HepG2 (cell line): Measurements from ENCODE around the gene SLC9A9. TPM values are rescaled to one million over a fixed set of nuclear protein-coding genes. Genes with fewer than 3 reads are reported as not detected.

Experiments used
- ATAC-seq: fragments of 200-7000 bp; cut with Tn5 transposase; 3 replicates; pipeline ENCODE4 v1.9.1; 2020; ENCODE audit warnings: mild to moderate bottlenecking, moderate library complexity
- BruUV-seq: library from RNA; stranded (reverse); fragments of 400-500 nt; replicated peaks from 2 replicates; lab custom pipeline; 2021; lab: Mats Ljungman, UMichigan
- CTCF ChIA-PET: fragments of 300-600 bp; formaldehyde crosslinking; extraction: SDS; loops from one replicate; lab custom pipeline; 2021; ENCODE audit warnings: low total read pairs, inconsistent platforms, low intra/inter-chr PET ratio; lab: Yijun Ruan, JAX
- POLR2A ChIA-PET: fragments of 350-600 bp; sonication (Branson Sonifier 250); formaldehyde crosslinking; loops from one replicate; lab custom pipeline; 2020; ENCODE audit warnings: antibody characterized with exemption, inconsistent platforms; lab: Yijun Ruan, JAX
- DNase-seq: peaks from one replicate; pipeline ENCODE4 v3.0.0-alpha.2; 2015; ENCODE audit warnings: low spot score
- FAIRE-seq: peaks from 3 replicates; lab custom pipeline; 2011; peaks lifted over from hg19 to GRCh38; lab: Jason Lieb, UNC
- H2AFZ ChIP-seq: one replicate; pipeline ENCODE4 v1.6.1; 2011; ENCODE audit warnings: low read length, inconsistent platforms
- H3K27ac ChIP-seq: fragments of 300-600 bp; 3 replicates; pipeline ENCODE4 v1.8.0; 2011; ENCODE audit warnings: mixed run types, mild to moderate bottlenecking, mixed read lengths, low read length, inconsistent platforms; ENCODE audit not compliant: insufficient read depth; ENCODE audit errors: extremely low read length
- H3K27me3 ChIP-seq, 2 experiments: fragments of 200-600 bp in 1 of 2; 2 replicates in 1 of 2; 3 replicates in 1 of 2; pipeline versions ENCODE4 v1.6.0 to v1.8.0; 2011; ENCODE audit warnings: low read length in 2 of 2, mild to moderate bottlenecking in 2 of 2, moderate library complexity in 2 of 2, inconsistent platforms in 1 of 2; ENCODE audit not compliant: insufficient read depth in 2 of 2, control insufficient read depth in 1 of 2
- H3K36me3 ChIP-seq, 2 experiments: fragments of 200-600 bp in 1 of 2; replicated peaks in 1 of 2; 2 replicates in 1 of 2; 3 replicates in 1 of 2; pipeline versions ENCODE4 v1.5.1 to v1.8.0; 2011; ENCODE audit warnings: low read length in 2 of 2, inconsistent platforms in 1 of 2; ENCODE audit not compliant: insufficient read depth in 2 of 2, control insufficient read depth in 1 of 2
- H3K4me1 ChIP-seq: 2 replicates; pipeline ENCODE4 v1.5.1; 2012; ENCODE audit warnings: low read length, inconsistent platforms; ENCODE audit not compliant: insufficient read depth
- H3K4me2 ChIP-seq: 2 replicates; pipeline ENCODE4 v1.6.0; 2011; ENCODE audit warnings: low read depth, low read length, inconsistent platforms
- H3K4me3 ChIP-seq, 3 experiments: fragments of 200-600 bp in 1 of 3; sonication (generic), shearing (Covaris generic) in 1 of 3; replicated peaks in 1 of 3; 2 replicates each; pipeline ENCODE4 v1.5.1; 2011 to 2016; ENCODE audit warnings: low read length in 3 of 3, inconsistent platforms in 2 of 3, low read depth in 2 of 3, mild to moderate bottlenecking in 2 of 3, control low read depth in 1 of 3, mixed read lengths in 1 of 3; ENCODE audit not compliant: insufficient read depth in 1 of 3
- H3K79me2 ChIP-seq: one replicate; pipeline ENCODE4 v1.6.1; 2011; ENCODE audit warnings: low read length, inconsistent platforms; ENCODE audit not compliant: insufficient read depth
- H3K9ac ChIP-seq: 2 replicates; pipeline ENCODE4 v1.6.0; 2011; ENCODE audit warnings: mild to moderate bottlenecking, low read depth, low read length, inconsistent platforms; ENCODE audit not compliant: insufficient read depth
- H3K9me3 ChIP-seq: 2 replicates; pipeline ENCODE4 v1.5.1; 2012; ENCODE audit warnings: mild to moderate bottlenecking, low read length
- H4K20me1 ChIP-seq: 2 replicates; pipeline ENCODE4 v1.6.0; 2011; ENCODE audit warnings: inconsistent platforms, mild to moderate bottlenecking, low read length, moderate library complexity; ENCODE audit not compliant: insufficient read depth
- ARNT2 ChIP-seq: sonication (generic); formaldehyde crosslinking; IDR thresholded peaks from 2 replicates; pipeline ENCODE4 v1.8.0; 2022; ENCODE audit warnings: mild to moderate bottlenecking, low read depth, missing genetic modification reagents, moderate library complexity
- ATF5 ChIP-seq: sonication (generic); formaldehyde crosslinking; IDR thresholded peaks from 2 replicates; pipeline ENCODE4 v1.4.0; 2020; ENCODE audit warnings: mild to moderate bottlenecking, low read depth, missing genetic modification reagents
- CSRNP2 ChIP-seq: sonication (generic); formaldehyde crosslinking; conservative IDR thresholded peaks from 2 replicates; pipeline ENCODE4 v1.8.0; 2022; ENCODE audit warnings: low read depth, missing genetic modification reagents
- FOXO4 ChIP-seq: sonication (generic); formaldehyde crosslinking; conservative IDR thresholded peaks from 2 replicates; pipeline ENCODE4 v1.8.1; 2023; ENCODE audit warnings: missing genetic modification reagents
- HDAC1 ChIP-seq: sonication (generic); formaldehyde crosslinking; IDR thresholded peaks from 2 replicates; pipeline ENCODE4 v1.5.1; 2020; ENCODE audit warnings: mild to moderate bottlenecking, missing genetic modification reagents
- HOXD1 ChIP-seq: sonication (generic); formaldehyde crosslinking; IDR thresholded peaks from 2 replicates; pipeline ENCODE4 v1.5.0; 2020; ENCODE audit warnings: missing genetic modification reagents
- JDP2 ChIP-seq: sonication (generic); formaldehyde crosslinking; IDR thresholded peaks from 2 replicates; pipeline ENCODE4 v1.8.1; 2022; ENCODE audit warnings: missing genetic modification reagents, borderline replicate concordance
- KDM6A ChIP-seq: IDR thresholded peaks from 2 replicates; pipeline ENCODE4 v1.6.1; 2016; ENCODE audit warnings: low read depth
- TBX2 ChIP-seq: sonication (generic); formaldehyde crosslinking; IDR thresholded peaks from 2 replicates; pipeline ENCODE4 v1.5.0; 2020; ENCODE audit warnings: missing genetic modification reagents, mild to moderate bottlenecking, borderline replicate concordance
- ZBTB39 ChIP-seq: sonication (generic); formaldehyde crosslinking; IDR thresholded peaks from 2 replicates; pipeline ENCODE4 v1.5.0; 2020; ENCODE audit warnings: missing genetic modification reagents
- ZFP36L2 ChIP-seq: sonication (generic); formaldehyde crosslinking; IDR thresholded peaks from 2 replicates; pipeline ENCODE4 v1.4.0; 2020; ENCODE audit warnings: missing genetic modification reagents
- ZFY ChIP-seq: sonication (generic); formaldehyde crosslinking; IDR thresholded peaks from 2 replicates; pipeline ENCODE4 v1.4.0; 2020; ENCODE audit warnings: missing genetic modification reagents
- ZXDC ChIP-seq: sonication (generic); formaldehyde crosslinking; IDR thresholded peaks from 2 replicates; pipeline ENCODE4 v1.5.0; 2020; ENCODE audit warnings: mild to moderate bottlenecking, missing genetic modification reagents
- WGBS: methylation state at CpG from one replicate; pipeline ENCODE4 v1.1.6; 2017; ENCODE audit warnings: low lambda C conversion rate; 5-methylcytosine and 5-hydroxymethylcytosine counted together
- in situ Hi-C: cut with HindIII; loops from 2 replicates; pipeline ENCODE4 v1.10.0; 2017; ENCODE audit warnings: low pct_unique_long_range_greater_than_20kb; ENCODE audit not compliant: extremely low pct_ligation_motif_present
- intact Hi-C: fragments of 100-400 bp; cut with micrococcal nuclease; formaldehyde crosslinking; loops from one replicate; pipeline ENCODE4 v1.10.0; 2022; ENCODE audit not compliant: unreplicated experiment
- polyA plus RNA-seq, 8 experiments: library from polyadenylated mRNA; depleted of rRNA in 3 of 8; stranded (reverse) in 7 of 8; unstranded in 1 of 8; fragments of >200 nt; fragmentation: Illumina TruSeq in 4 of 8; extraction: Trizol in 4 of 8; gene quantifications; 2 replicates each; pipeline versions ENCODE4 v1.2.1 to v1.2.3, GENCODE V29; 2011 to 2016; ENCODE audit warnings: low read depth in 4 of 8, missing spikeins in 1 of 8, mixed read lengths in 1 of 8; ENCODE audit not compliant: insufficient read depth in 1 of 8
- total RNA-seq, 5 experiments: library from RNA; depleted of rRNA; stranded (reverse); fragments of >200 nt; fragmentation: Illumina TruSeq; extraction: Trizol; gene quantifications; 2 replicates each; pipeline ENCODE4 v1.2.3, GENCODE V29; 2016; ENCODE audit warnings: low read depth in 1 of 5

The SLC9A9 gene
- total and polyA plus RNA-seq, 2 of the 13 experiments (the other 11 are each of a cell fraction or from before 2014, with no cell fraction given): not detected

- TF ChIP-seq ZXDC (CRISPR knock-in tag): no peak
- no peak for TF ChIP-seq HDAC1 (CRISPR knock-in tag)
- TF ChIP-seq, all 625 proteins: peak for 0
Measured at GRCh38 chr3:143819890-143820289, 28.4 kb downstream of the SLC9A9 start (continued).

- POLR2A ChIA-PET: no interaction called here
- TF ChIP-seq HOXD1 (CRISPR knock-in tag) (no peak), FOXO4 (CRISPR knock-in tag) (no peak), ATF5 (CRISPR knock-in tag) (no peak), JDP2 (CRISPR knock-in tag) (no peak), ZFY (CRISPR knock-in tag) (no peak), KDM6A (no peak), ARNT2 (CRISPR knock-in tag) (no peak), CSRNP2 (CRISPR knock-in tag) (no peak), ZBTB39 (CRISPR knock-in tag) (no peak), TBX2 (CRISPR knock-in tag) (no peak), ZFP36L2 (CRISPR knock-in tag) (no peak)
Measured at GRCh38 chr3:143814443-143814889, 33.8 kb downstream of the SLC9A9 start.

More at GRCh38 chr3:143814443-143814889, 33.8 kb downstream of the SLC9A9 start:
- intact Hi-C loops (no loop called here), in situ Hi-C loops (no loop called here)
- Histone ChIP-seq H3K27me3 (no peaks in the 10 kb centered on the region), H3K4me2 (no peak overlapping the region), H3K36me3 (no peaks in the 10 kb centered on the region), H3K9ac (no peak overlapping the region), H3K79me2 (no peaks in the 10 kb centered on the region), H4K20me1 (no peaks in the 10 kb centered on the region), H2AFZ (no peak overlapping the region), H3K4me1 (no peaks in the 10 kb centered on the region), H3K27ac (no peak overlapping the region), H3K9me3 (no peaks in the 10 kb centered on the region), H3K4me3 (no peak overlapping the region)
- no TSS peak for BruUV-seq
- FAIRE-seq (no peak), ATAC-seq (no peak), DNase-seq (no peak)
- CTCF ChIA-PET: no interaction called here
- 0% methylated on average over 3 of the region's 3 CpGs for WGBS
